HepG2 (cell line): Measurements from ENCODE around the gene AFF4. TPM values are rescaled to one million over a fixed set of nuclear protein-coding genes. Genes with fewer than 3 reads are reported as not detected.

ENCODE experiments used
- ARNTL ChIP-seq: sonication (generic); formaldehyde crosslinking; IDR thresholded peaks from 2 replicates; pipeline ENCODE4 v1.4.0; 2020; ENCODE audit warnings: mild to moderate bottlenecking, missing genetic modification reagents
- BHLHE40 ChIP-seq: IDR thresholded peaks from 2 replicates; pipeline ENCODE4 v1.6.1; 2011; ENCODE audit warnings: low read length, improper control_type of control experiment
- CAMTA2 ChIP-seq: sonication (generic); formaldehyde crosslinking; IDR thresholded peaks from 2 replicates; pipeline ENCODE4 v1.4.0; 2020; ENCODE audit warnings: mild to moderate bottlenecking, missing genetic modification reagents, borderline replicate concordance
- CENPBD1 ChIP-seq: sonication (generic); formaldehyde crosslinking; IDR thresholded peaks from 2 replicates; pipeline ENCODE4 v1.8.0; 2022; ENCODE audit warnings: missing genetic modification reagents, low read depth, mild to moderate bottlenecking, borderline replicate concordance
- EEA1 ChIP-seq: sonication (generic); formaldehyde crosslinking; IDR thresholded peaks from 2 replicates; pipeline ENCODE4 v1.5.1; 2020; ENCODE audit warnings: mild to moderate bottlenecking, missing genetic modification reagents, borderline replicate concordance
- IKZF4 ChIP-seq: sonication (generic); formaldehyde crosslinking; IDR thresholded peaks from 2 replicates; pipeline ENCODE4 v1.5.1; 2020; ENCODE audit warnings: borderline replicate concordance, mild to moderate bottlenecking, low read depth, missing genetic modification reagents; ENCODE audit errors: not compliant biosample characterization
- NCOR1 ChIP-seq: fragments of 200-600 bp; sonication (generic); IDR thresholded peaks from 2 replicates; pipeline ENCODE4 v1.7.0; 2017; ENCODE audit warnings: antibody characterized with exemption, low read length, borderline replicate concordance
- PLRG1 ChIP-seq: fragments of 450-650 bp; conservative IDR thresholded peaks from 2 replicates; pipeline ENCODE4 v1.6.1; 2016
- POGZ ChIP-seq: sonication (generic); formaldehyde crosslinking; IDR thresholded peaks from 2 replicates; pipeline ENCODE4 v1.4.0; 2020; ENCODE audit warnings: mild to moderate bottlenecking, missing genetic modification reagents
- PTBP1 ChIP-seq: fragments of 200-400 bp; formaldehyde crosslinking; IDR thresholded peaks from 2 replicates; pipeline ENCODE4 v1.6.1; 2018; ENCODE audit warnings: low read length, low read depth; ENCODE audit not compliant: poor library complexity, severe bottlenecking
- SIX1 ChIP-seq: sonication (generic); formaldehyde crosslinking; IDR thresholded peaks from 2 replicates; pipeline ENCODE4 v1.4.0; 2020; ENCODE audit warnings: missing genetic modification reagents, borderline replicate concordance
- SNAPC2 ChIP-seq: sonication (generic); formaldehyde crosslinking; IDR thresholded peaks from 2 replicates; pipeline ENCODE4 v1.8.1; 2022; ENCODE audit warnings: mild to moderate bottlenecking, missing genetic modification reagents
- SOX5 ChIP-seq: IDR thresholded peaks from 2 replicates; pipeline ENCODE4 v1.6.1; 2016; ENCODE audit warnings: borderline replicate concordance
- STAG1 ChIP-seq: sonication (generic); formaldehyde crosslinking; IDR thresholded peaks from 2 replicates; pipeline ENCODE4 v1.4.0; 2020; ENCODE audit warnings: missing genetic modification reagents
- TOPORS ChIP-seq: sonication (generic); formaldehyde crosslinking; IDR thresholded peaks from 2 replicates; pipeline ENCODE4 v1.8.0; 2023; ENCODE audit warnings: mild to moderate bottlenecking, missing genetic modification reagents
- U2AF1 ChIP-seq: fragments of 200-400 bp; formaldehyde crosslinking; optimal IDR thresholded peaks from 2 replicates; pipeline ENCODE3; 2017; ENCODE audit warnings: mild to moderate bottlenecking, low read depth, low read length
- XRCC5 ChIP-seq: fragments of 200-400 bp; formaldehyde crosslinking; optimal IDR thresholded peaks from 2 replicates; pipeline ENCODE3; 2017; ENCODE audit warnings: mild to moderate bottlenecking, low read length
- ZBTB34 ChIP-seq: sonication (generic); formaldehyde crosslinking; IDR thresholded peaks from 2 replicates; pipeline ENCODE4 v1.8.0; 2022; ENCODE audit warnings: mild to moderate bottlenecking, missing genetic modification reagents
- ZFP37 ChIP-seq: sonication (generic); formaldehyde crosslinking; IDR thresholded peaks from 2 replicates; pipeline ENCODE4 v1.4.0; 2020; ENCODE audit warnings: missing genetic modification reagents, borderline replicate concordance
- ZNF12 ChIP-seq: sonication (generic); formaldehyde crosslinking; IDR thresholded peaks from 2 replicates; pipeline ENCODE4 v1.5.0; 2020; ENCODE audit warnings: missing genetic modification reagents
- ZNF30 ChIP-seq: sonication (generic); formaldehyde crosslinking; IDR thresholded peaks from 2 replicates; pipeline ENCODE4 v1.5.0; 2020; ENCODE audit warnings: mild to moderate bottlenecking, missing genetic modification reagents
- ZNF629 ChIP-seq: sonication (generic); formaldehyde crosslinking; conservative IDR thresholded peaks from 2 replicates; pipeline ENCODE4 v1.5.0; 2020; ENCODE audit warnings: missing genetic modification reagents
- ZNF660 ChIP-seq: sonication (generic); formaldehyde crosslinking; IDR thresholded peaks from 2 replicates; pipeline ENCODE4 v1.5.1; 2020; ENCODE audit warnings: mild to moderate bottlenecking, low read depth, missing genetic modification reagents, borderline replicate concordance
- ZNF720 ChIP-seq: sonication (generic); formaldehyde crosslinking; IDR thresholded peaks from 2 replicates; pipeline ENCODE4 v1.4.0; 2020; ENCODE audit warnings: missing genetic modification reagents
- ZNF883 ChIP-seq: sonication (generic); formaldehyde crosslinking; IDR thresholded peaks from 2 replicates; pipeline ENCODE4 v1.5.1; 2020; ENCODE audit warnings: mild to moderate bottlenecking, missing genetic modification reagents; ENCODE audit errors: not compliant biosample characterization
- polyA plus RNA-seq, 8 experiments: library from polyadenylated mRNA; depleted of rRNA in 3 of 8; stranded (reverse) in 7 of 8; unstranded in 1 of 8; fragments of >200 nt; fragmentation: Illumina TruSeq in 4 of 8; extraction: Trizol in 4 of 8; gene quantifications; 2 replicates each; pipeline versions ENCODE4 v1.2.1 to v1.2.3, GENCODE V29; 2011 to 2016; ENCODE audit warnings: low read depth in 4 of 8, missing spikeins in 1 of 8, mixed read lengths in 1 of 8; ENCODE audit not compliant: insufficient read depth in 1 of 8
- total RNA-seq, 5 experiments: library from RNA; depleted of rRNA; stranded (reverse); fragments of >200 nt; fragmentation: Illumina TruSeq; extraction: Trizol; gene quantifications; 2 replicates each; pipeline ENCODE4 v1.2.3, GENCODE V29; 2016; ENCODE audit warnings: low read depth in 1 of 5
- TF ChIP-seq, protein P1 (sequence below): IDR thresholded peaks from 2 replicates; pipeline ENCODE4 v1.6.1; 2016; ENCODE audit warnings: missing genetic modification reagents, missing compliant biosample characterization
- TF ChIP-seq, protein P2 (sequence below): sonication (generic); formaldehyde crosslinking; IDR thresholded peaks from 2 replicates; pipeline ENCODE4 v1.4.0; 2020; ENCODE audit warnings: missing genetic modification reagents, borderline replicate concordance

AFF4 gene
- total and polyA plus RNA-seq, 2 of the 13 experiments (the other 11 are each of a cell fraction or from before 2014, with no cell fraction given), result 22.1 to 25.5 TPM

GRCh38 chr5:132838516-132839282 is 124.7 kb downstream of the AFF4 start (continued):
- no peak for TF ChIP-seq ZNF629
- TF ChIP-seq, protein P1, sequence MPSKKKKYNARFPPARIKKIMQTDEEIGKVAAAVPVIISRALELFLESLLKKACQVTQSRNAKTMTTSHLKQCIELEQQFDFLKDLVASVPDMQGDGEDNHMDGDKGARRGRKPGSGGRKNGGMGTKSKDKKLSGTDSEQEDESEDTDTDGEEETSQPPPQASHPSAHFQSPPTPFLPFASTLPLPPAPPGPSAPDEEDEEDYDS (CRISPR knock-in tag), result no peak
- TF ChIP-seq ZFP37 (CRISPR knock-in tag), result 0 out of 2 replicates have a peak, but pooled peaks have one; percentile 33
- no peak for TF ChIP-seq CAMTA2 (CRISPR knock-in tag)
- TF ChIP-seq SNAPC2 (CRISPR knock-in tag), result no peak
- peak; percentile 22; the same call in 1 of the 2 replicates for TF ChIP-seq NCOR1
- TF ChIP-seq, protein P2, sequence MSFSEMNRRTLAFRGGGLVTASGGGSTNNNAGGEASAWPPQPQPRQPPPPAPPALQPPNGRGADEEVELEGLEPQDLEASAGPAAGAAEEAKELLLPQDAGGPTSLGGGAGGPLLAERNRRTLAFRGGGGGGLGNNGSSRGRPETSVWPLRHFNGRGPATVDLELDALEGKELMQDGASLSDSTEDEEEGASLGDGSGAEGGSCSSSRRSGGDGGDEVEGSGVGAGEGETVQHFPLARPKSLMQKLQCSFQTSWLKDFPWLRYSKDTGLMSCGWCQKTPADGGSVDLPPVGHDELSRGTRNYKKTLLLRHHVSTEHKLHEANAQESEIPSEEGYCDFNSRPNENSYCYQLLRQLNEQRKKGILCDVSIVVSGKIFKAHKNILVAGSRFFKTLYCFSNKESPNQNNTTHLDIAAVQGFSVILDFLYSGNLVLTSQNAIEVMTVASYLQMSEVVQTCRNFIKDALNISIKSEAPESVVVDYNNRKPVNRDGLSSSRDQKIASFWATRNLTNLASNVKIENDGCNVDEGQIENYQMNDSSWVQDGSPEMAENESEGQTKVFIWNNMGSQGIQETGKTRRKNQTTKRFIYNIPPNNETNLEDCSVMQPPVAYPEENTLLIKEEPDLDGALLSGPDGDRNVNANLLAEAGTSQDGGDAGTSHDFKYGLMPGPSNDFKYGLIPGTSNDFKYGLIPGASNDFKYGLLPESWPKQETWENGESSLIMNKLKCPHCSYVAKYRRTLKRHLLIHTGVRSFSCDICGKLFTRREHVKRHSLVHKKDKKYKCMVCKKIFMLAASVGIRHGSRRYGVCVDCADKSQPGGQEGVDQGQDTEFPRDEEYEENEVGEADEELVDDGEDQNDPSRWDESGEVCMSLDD, result no peak
- no peak for TF ChIP-seq STAG1 (CRISPR knock-in tag)
- no peak for TF ChIP-seq ZNF660 (CRISPR knock-in tag)
- TF ChIP-seq U2AF1, result no peak
- peak; percentile 29; the same call in 1 of the 2 replicates for TF ChIP-seq POGZ (CRISPR knock-in tag)
- TF ChIP-seq ZNF720 (CRISPR knock-in tag), result no peak
- no peak for TF ChIP-seq TOPORS (CRISPR knock-in tag)
- no peak for TF ChIP-seq BHLHE40
- no peak for TF ChIP-seq SIX1 (CRISPR knock-in tag)
- peak; percentile 59 for TF ChIP-seq IKZF4
- no peak for TF ChIP-seq ZNF12 (CRISPR knock-in tag)
- TF ChIP-seq EEA1 (CRISPR knock-in tag), result no peak
- no peak for TF ChIP-seq ZNF883
- no peak for TF ChIP-seq ARNTL (CRISPR knock-in tag)
- no peak for TF ChIP-seq CENPBD1 (CRISPR knock-in tag)
- TF ChIP-seq PLRG1, result no peak
- TF ChIP-seq XRCC5, result no peak
- TF ChIP-seq ZBTB34, result no peak
- TF ChIP-seq ZNF30 (CRISPR knock-in tag), result no peak
- peak; percentile 46; the same call in 1 of the 2 replicates for TF ChIP-seq SOX5 (CRISPR knock-in tag)
- TF ChIP-seq PTBP1, result no peak
